Fibroblast of skin of left biceps (primary cell): ENCODE results near the gene ABCA3.
"Not testable (repeated sequence)": the region's sequence is repeated elsewhere in the genome, so short reads cannot be mapped to it uniquely, and the experiment has no call there.

ENCODE experiments used
- DNase-seq, 2 experiments: peaks; one replicate each; pipeline ENCODE4 v3.0.0-alpha.2; 2013; ENCODE audit warnings: low read depth in 2 of 2

ABCA3 gene

GRCh38 chr16:2257726-2258125 lies 82.8 kb downstream of the ABCA3 start:
- no peak for DNase-seq

GRCh38 chr16:2256531-2257140 lies 83.9 kb downstream of the ABCA3 start:
- no peak for DNase-seq

GRCh38 chr16:2253293-2253692 lies 87.2 kb downstream of the ABCA3 start:
- DNase-seq = no peak

GRCh38 chr16:2252806-2253148 lies 87.8 kb downstream of the ABCA3 start:
- DNase-seq = no peak

- peak; percentile 57 to 65 for DNase-seq
These were observed 89.0 kb downstream of the ABCA3 start, which contains the start of gene ECI1 for GRCh38 chr16:2251296-2252111. Gene ECI1 (minus strand): TSS chr16:2251587. CDS start chr16:2251566, 21 bp downstream.

- no peak for DNase-seq
These were observed 89.8 kb downstream of the ABCA3 start for GRCh38 chr16:2250652-2251295.

- no peak for DNase-seq
These were observed 94.1 kb downstream of the ABCA3 start for GRCh38 chr16:2246301-2246885.

- DNase-seq = no peak
These were observed 95.4 kb downstream of the ABCA3 start for GRCh38 chr16:2244926-2245795.

GRCh38 chr16:2244301-2244700 lies 96.2 kb downstream of the ABCA3 start:
- no peak for DNase-seq

GRCh38 chr16:2243781-2244180 lies 96.7 kb downstream of the ABCA3 start:
- no peak for DNase-seq

GRCh38 chr16:2243031-2243528 lies 97.4 kb downstream of the ABCA3 start:
- DNase-seq = no peak

- no peak for DNase-seq
These were observed 97.9 kb downstream of the ABCA3 start for GRCh38 chr16:2242598-2242997.

GRCh38 chr16:2240331-2240730 lies 100.2 kb downstream of the ABCA3 start:
- not testable (repeated sequence) for DNase-seq

- DNase-seq = no peak
These were observed 101.5 kb downstream of the ABCA3 start for GRCh38 chr16:2238838-2239675.

GRCh38 chr16:2238150-2238837 lies 102.2 kb downstream of the ABCA3 start:
- DNase-seq = no peak

GRCh38 chr16:2237493-2238149 lies 102.9 kb downstream of the ABCA3 start:
- no peak for DNase-seq

- DNase-seq = no peak
These were observed 103.4 kb downstream of the ABCA3 start for GRCh38 chr16:2237102-2237482.

- DNase-seq = no peak
These were observed 104.0 kb downstream of the ABCA3 start, which contains the start of gene DNASE1L2 for GRCh38 chr16:2236337-2237101. Gene DNASE1L2 (plus strand): TSS chr16:2236444. CDS start chr16:2236817, 373 bp downstream.
